K562 (cell line): Measurements from ENCODE around the gene TRIM34. TPM values are rescaled to one million over a fixed set of nuclear protein-coding genes. Genes with fewer than 3 reads are reported as not detected.

Source experiments
- ATAC-seq: fragments of 200-7000 bp; cut with Tn5 transposase; 3 replicates; pipeline ENCODE4 v1.9.1; 2020; ENCODE audit warnings: moderate library complexity
- BruUV-seq: library from RNA; stranded (reverse); fragments of 400-500 nt; replicated peaks from 2 replicates; lab custom pipeline; 2021; lab: Mats Ljungman, UMichigan
- CTCF ChIA-PET: fragments of 300-600 bp; formaldehyde crosslinking; extraction: SDS; loops from one replicate; lab custom pipeline; 2021; ENCODE audit warnings: low intra/inter-chr PET ratio; lab: Yijun Ruan, JAX
- POLR2A ChIA-PET: fragments of 300-600, 350-650 bp; sonication (Branson Sonifier 250); formaldehyde crosslinking; extraction: SDS; loops from one replicate; lab custom pipeline; 2021; ENCODE audit warnings: antibody characterized with exemption, inconsistent platforms; lab: Yijun Ruan, JAX
- DNase-seq, 4 experiments: peaks; one replicate each; pipeline versions ENCODE4 v3.0.0 to v3.0.0-alpha.2; 2011 to 2018; ENCODE audit warnings: low spot score in 3 of 4, mixed read lengths in 3 of 4; ENCODE audit errors: extremely low read depth in 1 of 4
- FAIRE-seq: peaks from 2 replicates; lab custom pipeline; 2011; peaks lifted over from hg19 to GRCh38; lab: Jason Lieb, UNC
- H2AFZ ChIP-seq: 2 replicates; pipeline ENCODE4 v1.6.0; 2011; ENCODE audit warnings: low read depth, low read length, control low read depth, inconsistent platforms
- H3K27ac ChIP-seq: fragments of 200-600 bp; 3 replicates; pipeline ENCODE4 v1.8.0; 2011; ENCODE audit warnings: low read depth, mild to moderate bottlenecking, control low read depth, inconsistent platforms, low read length, moderate library complexity, mixed read lengths; ENCODE audit errors: extremely low read depth
- H3K27me3 ChIP-seq, 2 experiments: fragments of 300-600 bp in 1 of 2; 2 replicates in 1 of 2; 3 replicates in 1 of 2; pipeline versions ENCODE4 v1.6.0 to v1.8.0; 2011; ENCODE audit warnings: inconsistent platforms in 2 of 2, low read length in 2 of 2, mild to moderate bottlenecking in 1 of 2, mixed read lengths in 1 of 2, moderate library complexity in 1 of 2; ENCODE audit not compliant: control insufficient read depth in 2 of 2, insufficient read depth in 2 of 2
- H3K36me3 ChIP-seq: fragments of 300-600 bp; 3 replicates; pipeline ENCODE4 v1.8.0; 2011; ENCODE audit warnings: mild to moderate bottlenecking, low read length, inconsistent platforms; ENCODE audit not compliant: control insufficient read depth, insufficient read depth
- H3K4me1 ChIP-seq, 2 experiments: fragments of 200-600 bp in 1 of 2; replicated peaks in 1 of 2; 2 replicates in 1 of 2; 3 replicates in 1 of 2; pipeline versions ENCODE4 v1.5.1 to v1.8.0; 2011; ENCODE audit warnings: inconsistent platforms in 2 of 2, low read length in 2 of 2, mild to moderate bottlenecking in 1 of 2, mixed read lengths in 1 of 2, moderate library complexity in 1 of 2; ENCODE audit not compliant: control insufficient read depth in 2 of 2, insufficient read depth in 2 of 2
- H3K4me2 ChIP-seq: 2 replicates; pipeline ENCODE4 v1.6.1; 2011; ENCODE audit warnings: low read length, control low read depth, inconsistent platforms, mixed read lengths; ENCODE audit not compliant: insufficient read depth
- H3K4me3 ChIP-seq: fragments of 200-600 bp; sonication (generic), shearing (Covaris generic); 2 replicates; pipeline ENCODE4 v1.5.1; 2016; ENCODE audit warnings: control low read depth, inconsistent platforms
- H3K79me2 ChIP-seq: fragments of 200-600 bp; 3 replicates; pipeline ENCODE4 v1.8.0; 2011; ENCODE audit warnings: low read length, inconsistent platforms; ENCODE audit not compliant: control insufficient read depth, insufficient read depth
- H3K9ac ChIP-seq, 2 experiments: 2 replicates each; pipeline versions ENCODE4 v1.6.0 to v1.6.1; 2011; ENCODE audit warnings: low read depth in 2 of 2, low read length in 2 of 2, control low read depth in 1 of 2, inconsistent platforms in 1 of 2, mild to moderate bottlenecking in 1 of 2, mixed read lengths in 1 of 2; ENCODE audit not compliant: insufficient read depth in 1 of 2
- H3K9me1 ChIP-seq: one replicate; pipeline ENCODE4 v1.6.0; 2011; ENCODE audit warnings: inconsistent platforms, mild to moderate bottlenecking, low read length, moderate library complexity; ENCODE audit not compliant: control insufficient read depth, insufficient read depth
- H3K9me3 ChIP-seq: replicated peaks from 2 replicates; pipeline ENCODE4 v1.5.1; 2011; ENCODE audit warnings: low read depth, low read length, inconsistent platforms; ENCODE audit not compliant: control insufficient read depth, insufficient read depth
- H4K20me1 ChIP-seq: replicated peaks from 2 replicates; pipeline ENCODE4 v1.6.1; 2011; ENCODE audit warnings: low read length, inconsistent platforms, mixed read lengths; ENCODE audit not compliant: control insufficient read depth, insufficient read depth
- HDAC2 ChIP-seq: fragments of 450-650 bp; IDR thresholded peaks from 2 replicates; pipeline ENCODE4 v1.6.1; 2016; ENCODE audit warnings: mild to moderate bottlenecking
- NR2C1 ChIP-seq, 2 experiments: fragments of 450-650 bp; IDR thresholded peaks; 2 replicates each; pipeline ENCODE4 v1.6.1; 2017; ENCODE audit warnings: mild to moderate bottlenecking in 2 of 2, antibody characterized with exemption in 1 of 2, inconsistent platforms in 1 of 2, missing compliant biosample characterization in 1 of 2, missing genetic modification characterization in 1 of 2
- PHF21A ChIP-seq: fragments of 450-650 bp; IDR thresholded peaks from 2 replicates; pipeline ENCODE4 v1.6.1; 2017; ENCODE audit warnings: low read depth, borderline replicate concordance
- PHF8 ChIP-seq: fragments of 200-600 bp; sonication (generic); IDR thresholded peaks from 2 replicates; pipeline ENCODE4 v1.6.1; 2012; ENCODE audit warnings: mixed run types, mild to moderate bottlenecking, inconsistent platforms, low read length, moderate library complexity, borderline replicate concordance
- in situ Hi-C: fragments of 300-500 bp; cut with MboI; formaldehyde crosslinking; loops from 4 replicates; pipeline ENCODE4 v1.15.0; 2018; ENCODE audit warnings: inconsistent platforms, mixed read lengths
- intact Hi-C: fragments of 100-400 bp; cut with micrococcal nuclease; formaldehyde crosslinking; loops from 2 replicates; pipeline ENCODE4 v1.14.2; 2022
- polyA plus RNA-seq, 8 experiments: library from polyadenylated mRNA; depleted of rRNA in 4 of 8; stranded (reverse) in 5 of 8; unstranded in 3 of 8; fragments of >200 nt; fragmentation: Nextera tagmentation in 2 of 8; fragmentation: Illumina TruSeq in 1 of 8; extraction: Ambion mirVana in 2 of 8; extraction: Trizol in 1 of 8; gene quantifications; 2 replicates each; pipeline versions ENCODE4 v1.2.1 to v1.2.3, GENCODE V29; 2011 to 2014; ENCODE audit warnings: inconsistent platforms in 1 of 8, missing spikeins in 1 of 8
- total RNA-seq, 7 experiments: library from RNA; depleted of rRNA in 6 of 7; stranded (reverse); fragments of >200 nt in 6 of 7; fragmentation: Illumina TruSeq in 2 of 7; extraction: Trizol in 2 of 7; gene quantifications; 2 replicates each; pipeline versions ENCODE4 v1.2.1 to v1.2.3, GENCODE V29; 2011 to 2021; ENCODE audit warnings: low replicate concordance in 1 of 7
- TF ChIP-seq, protein P1 (sequence below): fragments of 450-650 bp; IDR thresholded peaks from 2 replicates; pipeline ENCODE4 v1.6.1; 2016; ENCODE audit warnings: mild to moderate bottlenecking

Gene TRIM34
- total and polyA plus RNA-seq, 9 of the 15 experiments (the other 6 are each of a cell fraction or from before 2014, with no cell fraction given) = 0.31 to 2.9 (median 1.3) TPM

DNA sequence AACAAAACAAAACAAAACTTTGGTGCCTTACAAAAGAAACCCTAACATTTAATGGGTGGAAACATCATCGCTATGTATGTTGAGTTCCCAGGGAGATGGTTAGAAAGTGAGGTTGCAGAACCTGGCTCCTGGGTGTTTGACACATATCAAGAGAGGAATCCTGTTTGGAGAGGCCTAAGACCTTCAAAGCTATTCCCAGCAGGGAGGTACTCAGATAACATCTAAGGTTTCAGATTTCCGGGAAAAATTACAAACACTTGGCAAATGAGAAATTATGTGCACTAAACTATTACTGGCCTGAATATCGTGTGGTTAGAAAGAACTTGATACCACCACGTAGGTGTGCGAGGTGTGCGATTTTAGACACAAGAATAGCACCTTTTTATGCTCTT lies 41.6 kb downstream of the TRIM34 start (continued):
- TF ChIP-seq, protein P1, sequence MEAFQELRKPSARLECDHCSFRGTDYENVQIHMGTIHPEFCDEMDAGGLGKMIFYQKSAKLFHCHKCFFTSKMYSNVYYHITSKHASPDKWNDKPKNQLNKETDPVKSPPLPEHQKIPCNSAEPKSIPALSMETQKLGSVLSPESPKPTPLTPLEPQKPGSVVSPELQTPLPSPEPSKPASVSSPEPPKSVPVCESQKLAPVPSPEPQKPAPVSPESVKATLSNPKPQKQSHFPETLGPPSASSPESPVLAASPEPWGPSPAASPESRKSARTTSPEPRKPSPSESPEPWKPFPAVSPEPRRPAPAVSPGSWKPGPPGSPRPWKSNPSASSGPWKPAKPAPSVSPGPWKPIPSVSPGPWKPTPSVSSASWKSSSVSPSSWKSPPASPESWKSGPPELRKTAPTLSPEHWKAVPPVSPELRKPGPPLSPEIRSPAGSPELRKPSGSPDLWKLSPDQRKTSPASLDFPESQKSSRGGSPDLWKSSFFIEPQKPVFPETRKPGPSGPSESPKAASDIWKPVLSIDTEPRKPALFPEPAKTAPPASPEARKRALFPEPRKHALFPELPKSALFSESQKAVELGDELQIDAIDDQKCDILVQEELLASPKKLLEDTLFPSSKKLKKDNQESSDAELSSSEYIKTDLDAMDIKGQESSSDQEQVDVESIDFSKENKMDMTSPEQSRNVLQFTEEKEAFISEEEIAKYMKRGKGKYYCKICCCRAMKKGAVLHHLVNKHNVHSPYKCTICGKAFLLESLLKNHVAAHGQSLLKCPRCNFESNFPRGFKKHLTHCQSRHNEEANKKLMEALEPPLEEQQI = no peak
- TF ChIP-seq PHF8 = no peak
- TF ChIP-seq PHF21A = no peak

- BruUV-seq = no TSS peak
- TF ChIP-seq NR2C1 (IDR thresholded peaks at IDR 0.05) = no peak
- no peak for TF ChIP-seq NR2C1 (tag; IDR thresholded peaks at IDR 0.05)
- no peak for TF ChIP-seq HDAC2
- in situ Hi-C loops = no loop called here
Measured at GRCh38 chr11:5671831-5672230, 47.0 kb downstream of the TRIM34 start.

More at GRCh38 chr11:5671831-5672230, 47.0 kb downstream of the TRIM34 start:
- no peak overlapping the region for H3K9ac ChIP-seq
- H3K4me3 ChIP-seq = no peak overlapping the region
- POLR2A ChIA-PET = interaction anchor here (0.8 to 1.2 kb wide), 2 partner anchors 13 kb away, joined by 3 to 4 read pairs; partner anchors contain the start of gene TRIM5
- intact Hi-C loops = no loop called here
- no peaks in the 10 kb centered on the region for H3K9me1 ChIP-seq
- no peak for DNase-seq
- H3K4me2 ChIP-seq = no peak overlapping the region
- no peak overlapping the region for H3K27ac ChIP-seq
- H4K20me1 ChIP-seq = no peaks in the 10 kb centered on the region
- H3K79me2 ChIP-seq = no peaks in the 10 kb centered on the region
- 0 out of 3 replicates have a peak, but pooled peaks cover 3% of the 10 kb centered on the region for H3K36me3 ChIP-seq
- no peak overlapping the region for H2AFZ ChIP-seq
- H3K27me3 ChIP-seq = no peaks in the 10 kb centered on the region
- FAIRE-seq = no peak
- H3K9me3 ChIP-seq = no peaks in the 10 kb centered on the region
- CTCF ChIA-PET = no interaction called here
- no peaks in the 10 kb centered on the region for H3K4me1 ChIP-seq
- ATAC-seq = no peak
